GM21515 (cell line): Measurements from ENCODE around the gene ANO4.

Experiments
- ATAC-seq: cut with Tn5 transposase; IDR thresholded peaks from one replicate; pipeline ENCODE4 v1.9.1; 2021; ENCODE audit not compliant: unreplicated experiment

Gene ANO4

GRCh38 chr12:101173197-101173749, 378.7 kb downstream of the ANO4 start:
- no peak for ATAC-seq

DNA sequence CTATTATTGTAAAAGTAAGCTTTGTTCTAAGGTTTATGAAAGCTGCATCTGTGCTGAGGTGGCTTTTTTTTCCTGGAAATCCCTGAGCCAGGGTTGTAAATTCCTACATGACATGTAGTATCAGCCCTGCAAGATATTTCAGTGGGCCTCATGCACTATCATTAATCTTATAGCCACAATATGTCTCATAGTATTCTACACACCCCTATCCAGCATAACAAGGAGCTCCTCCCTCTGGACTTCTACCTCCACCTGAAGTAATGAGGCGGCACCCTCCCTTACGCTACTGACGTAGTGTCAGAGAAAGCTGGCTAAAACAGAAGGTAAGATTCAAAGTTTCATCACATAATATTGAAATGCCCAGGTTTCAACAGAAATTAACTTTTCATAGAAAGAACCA, 380.0 kb downstream of the ANO4 start:
- ATAC-seq: no peak
